ENCODE data around the gene ATP8B2. TPM values are rescaled to one million over a fixed set of nuclear protein-coding genes. Genes with fewer than 3 reads are reported as not detected.
A peak's percentile ranks its signal among the peaks of the same experiment; 100 is the strongest.
"Not testable (repeated sequence)": the region's sequence is repeated elsewhere in the genome, so short reads cannot be mapped to it uniquely, and the experiment has no call there.

Gene ATP8B2
- polyA plus RNA-seq, 10 donors: 20.8 to 30.5 (median 24.8) TPM

DNA sequence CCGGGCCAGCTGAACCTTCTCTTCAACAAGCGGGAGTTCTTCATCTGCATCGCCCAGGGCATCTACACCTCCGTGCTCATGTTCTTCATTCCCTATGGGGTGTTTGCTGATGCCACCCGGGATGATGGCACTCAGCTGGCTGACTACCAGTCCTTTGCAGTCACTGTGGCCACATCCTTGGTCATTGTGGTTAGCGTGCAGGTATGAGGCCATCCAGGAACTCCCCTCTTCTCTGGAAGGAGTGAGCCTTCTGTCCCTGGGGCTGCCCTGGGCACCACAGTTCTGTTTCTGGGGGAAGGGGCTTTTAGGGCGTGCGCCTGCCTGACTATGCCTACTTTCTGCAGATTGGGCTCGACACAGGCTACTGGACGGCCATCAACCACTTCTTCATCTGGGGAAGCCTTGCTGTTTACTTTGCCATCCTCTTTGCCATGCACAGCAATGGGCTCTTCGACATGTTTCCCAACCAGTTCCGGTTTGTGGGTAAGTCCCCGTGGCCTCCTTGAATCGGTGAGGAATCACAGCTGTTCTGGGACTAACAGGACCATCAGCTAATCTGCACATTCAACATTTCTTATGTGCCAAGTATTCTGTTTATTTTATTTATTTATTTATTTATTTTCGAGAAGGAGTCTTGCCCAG lies 21.1 kb downstream of the ATP8B2 start:
- DNase-seq: no peak

DNA sequence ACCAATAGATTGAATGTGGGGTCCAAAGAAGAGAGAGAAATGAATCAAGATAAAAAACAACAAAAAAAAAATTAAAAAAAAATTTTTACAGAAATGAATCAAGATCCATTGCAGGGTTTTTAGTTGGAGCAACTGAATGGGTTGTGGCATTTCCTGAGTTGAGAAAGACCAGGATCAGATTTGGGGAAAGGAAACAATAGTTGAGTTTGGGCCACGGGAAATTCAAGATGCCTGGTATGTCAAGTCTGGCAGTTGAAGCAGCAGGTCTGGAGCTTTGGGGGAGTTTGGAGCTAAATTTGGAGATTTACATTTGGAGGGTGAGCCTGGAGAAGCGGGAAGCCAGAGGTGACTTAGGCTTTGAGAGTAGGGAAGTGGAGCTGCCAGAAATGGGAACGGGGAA lies 22.6 kb downstream of the ATP8B2 start:
- no peak for DNase-seq

DNA sequence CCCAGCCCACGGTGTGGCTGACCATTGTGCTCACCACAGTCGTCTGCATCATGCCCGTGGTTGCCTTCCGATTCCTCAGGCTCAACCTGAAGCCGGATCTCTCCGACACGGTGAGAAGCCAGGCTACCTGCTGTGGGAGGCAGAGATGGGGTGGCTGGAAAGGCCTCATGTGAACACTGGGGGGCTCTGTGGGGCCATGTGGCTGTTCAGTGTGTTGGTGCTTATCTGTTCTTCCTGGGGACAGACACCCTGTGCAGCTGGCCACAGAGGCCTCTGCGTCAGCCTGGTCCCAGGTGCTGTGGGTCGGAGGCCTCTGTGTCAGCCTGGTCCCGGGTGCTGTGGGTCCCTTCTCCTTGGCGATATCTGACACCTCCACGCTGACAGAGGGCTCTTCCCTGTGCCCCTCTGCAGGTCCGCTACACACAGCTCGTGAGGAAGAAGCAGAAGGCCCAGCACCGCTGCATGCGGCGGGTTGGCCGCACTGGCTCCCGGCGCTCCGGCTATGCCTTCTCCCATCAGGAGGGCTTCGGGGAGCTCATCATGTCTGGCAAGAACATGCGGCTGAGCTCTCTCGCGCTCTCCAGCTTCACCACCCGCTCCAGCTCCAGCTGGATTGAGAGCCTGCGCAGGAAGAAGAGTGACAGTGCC lies 23.2 kb downstream of the ATP8B2 start:
- no peak for DNase-seq

DNA sequence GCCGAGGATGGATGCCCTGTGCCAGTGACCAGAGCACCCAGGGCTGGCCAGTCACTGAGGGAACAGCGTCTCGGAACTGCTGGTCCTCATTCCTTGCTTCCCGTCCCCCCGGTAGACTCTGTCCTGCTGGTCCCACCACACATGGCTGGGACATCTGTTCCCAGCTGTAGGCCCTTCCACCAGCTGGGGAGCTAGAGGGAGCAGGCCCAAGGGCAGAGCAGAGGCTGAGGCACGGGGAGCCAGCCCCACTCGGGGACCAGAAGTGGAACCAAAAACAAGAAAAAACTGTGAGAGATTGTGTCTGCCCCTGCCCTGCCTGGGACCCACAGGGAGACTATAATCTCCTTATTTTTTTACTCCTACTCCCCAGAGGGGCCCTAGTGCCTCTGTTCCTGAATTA lies 23.8 kb downstream of the ATP8B2 start:
- no peak for DNase-seq

DNA sequence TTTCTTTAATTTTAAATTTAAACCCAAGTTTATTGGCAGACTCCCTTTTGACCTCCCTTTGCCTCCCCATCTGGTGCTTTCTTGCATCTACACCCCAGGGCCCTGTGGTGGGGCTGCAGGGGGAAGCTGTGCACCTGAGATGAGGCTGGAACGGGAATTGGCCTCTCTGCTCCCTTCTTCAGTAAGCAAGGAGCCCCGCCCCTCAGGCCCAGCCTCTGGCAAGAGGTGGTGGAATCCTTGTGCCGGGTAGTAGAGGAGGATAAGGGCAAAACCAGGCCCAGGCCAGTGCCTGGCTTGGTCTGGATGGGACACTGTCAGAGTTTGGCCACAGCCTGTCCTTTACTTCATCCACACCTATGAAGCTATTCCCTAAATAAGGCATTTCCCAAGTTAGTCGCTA lies 25.1 kb downstream of the ATP8B2 start:
- no peak for DNase-seq

DNA sequence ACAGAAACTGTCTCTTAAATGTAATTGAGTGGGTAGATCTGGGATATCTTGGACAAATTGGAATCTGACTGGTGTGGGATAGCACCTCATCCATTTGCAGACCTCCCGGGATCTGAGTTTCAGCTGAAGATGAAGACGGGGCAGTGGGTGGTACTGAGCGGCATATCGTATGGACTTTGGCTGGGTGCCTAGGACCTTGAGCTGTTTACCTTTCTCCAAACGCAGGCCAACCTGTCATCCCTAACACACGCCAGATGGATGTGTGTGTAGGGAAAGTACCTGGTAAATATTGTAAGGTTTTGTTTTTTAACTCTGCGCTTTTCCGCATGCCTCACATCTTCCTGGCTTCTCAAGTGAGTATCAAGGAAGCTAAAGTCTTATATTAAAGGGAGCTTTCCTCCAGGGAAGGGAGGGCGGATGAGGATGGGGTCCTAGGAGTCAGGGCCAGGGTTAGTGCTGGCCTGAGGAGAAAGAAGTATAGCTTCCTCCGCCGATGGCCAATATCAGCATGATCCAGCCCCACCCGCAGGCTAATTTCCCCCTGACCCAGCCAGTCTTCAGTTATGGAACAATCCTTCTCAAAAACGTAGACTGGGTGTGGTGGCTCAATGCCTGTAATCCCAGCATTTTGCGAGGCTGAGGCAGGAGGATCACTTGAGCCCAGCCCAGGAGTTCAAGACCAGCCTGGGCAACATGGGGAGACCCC lies 26.2 kb downstream of the ATP8B2 start:
- peak in 1 of 3 donors; percentile 23 for DNase-seq

DNA sequence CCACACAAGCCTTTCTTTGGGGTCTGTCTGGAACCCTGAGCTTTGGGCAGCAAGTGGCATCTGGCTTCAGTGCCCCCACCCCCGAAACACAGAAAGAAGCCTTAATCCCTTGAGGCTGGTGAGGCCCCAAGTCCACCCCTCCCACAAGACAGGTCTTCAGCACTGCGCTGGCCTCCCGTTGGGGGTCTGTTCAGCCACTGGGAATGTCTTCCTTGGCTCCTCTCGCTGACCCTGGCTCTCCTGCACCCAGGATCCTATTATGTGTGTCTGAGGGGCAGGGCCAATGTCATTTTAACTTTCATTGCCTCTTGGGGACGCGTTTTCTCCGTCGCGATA lies 26.9 kb downstream of the ATP8B2 start:
- DNase-seq: no peak

DNA sequence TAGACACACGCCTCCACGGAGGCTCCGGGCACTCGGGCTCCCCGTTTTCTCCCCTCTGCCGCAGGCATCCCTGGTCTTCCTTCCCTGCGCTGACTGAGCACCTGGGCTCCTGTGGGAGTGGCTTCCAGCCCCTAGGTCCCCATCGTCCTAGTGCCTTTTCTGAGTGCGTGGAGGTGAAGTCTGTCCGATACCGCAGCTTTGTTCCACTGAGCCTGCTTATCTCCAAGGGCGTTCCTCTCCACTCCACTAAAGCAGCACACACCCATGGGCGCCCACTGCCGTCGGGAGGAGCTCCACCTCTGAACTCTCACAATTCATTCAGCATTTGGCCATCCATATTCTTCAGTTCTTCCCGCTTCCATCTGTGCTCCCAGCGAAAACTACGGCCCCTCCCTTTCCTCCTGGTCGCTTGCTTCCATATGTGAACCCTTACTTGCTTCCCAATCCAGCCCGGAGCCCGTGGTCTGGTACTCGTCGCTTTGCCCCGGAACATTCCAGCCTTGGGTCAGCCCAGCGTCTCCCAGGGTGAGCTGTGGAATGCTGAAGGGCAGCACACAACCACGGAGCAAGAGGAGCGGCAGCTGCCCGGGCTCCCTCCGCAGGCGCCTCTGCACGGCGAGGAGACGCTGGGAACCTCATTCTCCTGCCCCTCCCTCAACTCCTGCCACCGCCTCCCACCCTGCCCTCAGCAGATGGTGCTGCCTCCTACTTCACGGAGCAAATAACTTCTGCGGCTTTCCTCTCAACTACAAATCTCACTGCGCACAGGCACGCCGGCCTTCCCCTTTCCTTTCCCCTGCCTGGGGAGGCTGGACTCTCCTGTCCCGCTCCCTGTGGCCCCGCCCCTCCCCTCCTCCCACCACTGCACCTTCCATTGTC lies 27.5 kb downstream of the ATP8B2 start:
- DNase-seq: peak in 2 of 3 donors; percentile 21 to 67

DNA sequence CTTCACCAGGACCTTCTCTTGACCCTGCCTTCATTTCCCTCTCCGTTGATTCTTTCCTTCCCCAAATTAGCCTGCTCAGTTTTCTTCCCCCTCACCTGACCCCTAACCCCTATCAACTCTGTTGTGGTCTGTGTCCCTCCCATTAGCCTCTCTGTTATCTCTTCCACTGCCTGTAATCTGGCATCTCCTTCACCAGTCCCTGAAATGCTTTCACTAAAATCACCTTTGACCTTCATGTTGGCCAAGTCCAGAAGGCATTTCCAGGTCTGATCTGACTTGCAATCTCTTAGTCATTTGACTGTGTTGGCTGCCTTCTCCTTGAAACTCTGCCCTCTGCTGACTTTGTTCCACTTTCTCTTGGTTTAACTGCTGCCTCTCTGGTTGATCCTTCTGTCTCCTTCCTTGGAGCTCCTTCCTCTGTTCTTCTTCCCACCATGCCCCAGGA lies 28.2 kb downstream of the ATP8B2 start:
- DNase-seq: peak in 1 of 3 donors; percentile 39

DNA sequence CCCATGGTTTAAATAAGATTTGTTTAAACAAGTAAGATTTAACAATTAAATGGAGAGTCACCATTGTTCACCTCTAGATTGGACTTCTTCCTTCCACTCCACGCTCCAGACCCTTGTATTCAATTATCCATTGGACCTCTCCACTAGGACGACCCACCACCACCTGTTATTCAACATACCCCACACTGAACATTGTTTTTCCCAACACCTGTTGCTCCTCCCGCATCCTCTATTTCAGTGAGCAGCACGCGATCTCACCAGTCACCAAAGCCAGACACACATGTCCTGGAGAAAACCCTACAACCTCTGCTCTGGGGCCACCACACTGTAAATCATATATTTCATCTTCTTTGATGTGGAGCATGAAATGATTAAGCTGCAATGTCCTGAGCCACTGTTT lies 28.6 kb downstream of the ATP8B2 start:
- no peak for DNase-seq

DNA sequence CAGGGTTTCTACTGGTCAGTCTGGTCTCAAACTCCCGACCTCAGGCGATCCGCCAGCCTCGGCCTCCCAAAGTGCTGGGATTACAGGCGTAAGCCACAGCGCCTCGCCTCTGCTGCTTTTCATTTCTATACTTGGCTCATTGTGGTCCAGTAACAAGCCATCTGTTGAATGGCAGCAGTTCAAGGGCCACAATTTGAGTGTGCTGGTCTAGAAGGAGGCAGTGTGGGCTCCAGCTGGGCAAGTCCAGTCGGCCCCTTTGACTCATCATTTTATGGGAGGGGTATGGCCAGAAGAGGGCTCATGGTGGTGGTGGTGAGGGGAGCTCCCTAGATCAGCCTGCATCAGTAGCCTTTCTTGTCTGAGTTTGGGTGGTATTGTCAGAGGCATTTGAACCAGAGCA lies 33.2 kb downstream of the ATP8B2 start:
- DNase-seq: no peak

DNA sequence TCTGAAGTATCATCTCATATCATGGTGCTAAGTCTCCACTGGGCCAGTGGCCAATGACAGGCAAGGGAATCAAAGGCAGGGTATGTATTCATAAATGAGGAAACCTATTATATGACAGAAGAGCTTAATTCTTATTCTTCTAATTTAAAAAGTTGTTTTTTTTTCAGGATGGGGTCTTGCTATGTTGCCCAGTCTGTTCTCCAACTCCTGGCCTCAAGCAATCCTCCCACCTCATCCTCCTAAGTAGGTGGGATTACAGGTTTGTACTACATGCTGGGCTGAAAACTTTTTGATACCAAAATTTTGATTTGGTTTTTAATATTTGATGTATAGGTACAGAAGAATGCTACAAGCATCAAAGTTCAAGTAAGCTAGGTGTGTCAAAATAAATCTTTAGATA lies 35.0 kb downstream of the ATP8B2 start:
- DNase-seq: no peak

DNA sequence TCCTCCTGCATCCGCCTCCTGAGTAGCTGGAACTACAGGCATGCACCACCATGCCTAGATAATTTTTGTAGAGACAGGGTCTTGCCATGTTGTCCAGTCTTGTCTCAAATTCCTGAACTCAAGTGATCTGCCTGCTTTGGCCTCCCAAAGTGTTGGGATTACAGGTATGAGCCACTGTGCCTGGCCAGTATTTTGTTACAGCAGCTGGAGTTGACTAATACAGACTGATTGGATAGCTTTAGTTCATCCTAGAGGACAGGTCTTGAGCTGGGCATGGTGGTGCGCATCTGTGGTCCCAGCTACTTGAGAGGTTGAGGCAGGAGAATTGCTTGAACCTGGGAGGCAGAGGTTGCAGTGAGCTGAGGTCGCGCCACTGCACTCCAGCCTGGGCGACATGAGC lies 35.6 kb downstream of the ATP8B2 start:
- DNase-seq: not testable (repeated sequence)

DNA sequence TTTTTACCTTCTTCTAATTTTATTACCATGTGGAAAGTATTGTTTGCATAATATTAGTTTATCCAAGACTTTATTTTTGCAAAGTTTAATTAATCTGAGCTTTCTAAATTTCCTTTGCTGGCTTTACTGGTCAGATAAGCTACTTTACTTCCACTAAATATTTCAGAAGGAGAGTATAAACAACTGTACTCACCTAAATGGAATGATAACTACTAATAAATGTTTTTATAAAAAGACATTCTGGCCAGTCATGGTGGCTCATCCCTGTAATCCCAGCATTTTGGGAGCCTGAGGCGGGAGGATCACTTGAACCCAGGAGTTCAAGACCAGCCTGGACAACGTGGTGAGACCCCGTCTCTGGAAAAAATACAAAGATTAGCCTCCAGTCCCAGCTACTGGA lies 36.0 kb downstream of the ATP8B2 start:
- DNase-seq: no peak

DNA sequence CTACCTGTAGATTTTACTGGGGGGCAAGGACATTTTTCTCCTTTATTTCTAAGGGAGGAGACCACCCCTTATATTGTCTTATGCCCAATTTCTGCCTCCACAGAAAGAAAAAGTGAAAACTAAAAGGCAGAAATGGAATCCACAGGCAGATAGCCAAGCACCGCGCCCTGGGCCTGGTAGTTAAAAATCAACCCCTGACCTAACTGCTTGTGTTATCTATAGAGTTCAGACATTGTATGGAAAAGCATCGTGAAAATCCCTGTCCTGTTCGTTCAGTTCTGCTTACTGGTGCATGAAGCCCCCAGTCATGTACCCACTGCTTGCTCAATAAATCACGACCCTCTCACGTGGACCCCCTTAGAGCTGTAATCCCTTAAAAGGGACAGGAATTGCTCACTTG lies 46.1 kb downstream of the ATP8B2 start:
- no peak for DNase-seq

DNA sequence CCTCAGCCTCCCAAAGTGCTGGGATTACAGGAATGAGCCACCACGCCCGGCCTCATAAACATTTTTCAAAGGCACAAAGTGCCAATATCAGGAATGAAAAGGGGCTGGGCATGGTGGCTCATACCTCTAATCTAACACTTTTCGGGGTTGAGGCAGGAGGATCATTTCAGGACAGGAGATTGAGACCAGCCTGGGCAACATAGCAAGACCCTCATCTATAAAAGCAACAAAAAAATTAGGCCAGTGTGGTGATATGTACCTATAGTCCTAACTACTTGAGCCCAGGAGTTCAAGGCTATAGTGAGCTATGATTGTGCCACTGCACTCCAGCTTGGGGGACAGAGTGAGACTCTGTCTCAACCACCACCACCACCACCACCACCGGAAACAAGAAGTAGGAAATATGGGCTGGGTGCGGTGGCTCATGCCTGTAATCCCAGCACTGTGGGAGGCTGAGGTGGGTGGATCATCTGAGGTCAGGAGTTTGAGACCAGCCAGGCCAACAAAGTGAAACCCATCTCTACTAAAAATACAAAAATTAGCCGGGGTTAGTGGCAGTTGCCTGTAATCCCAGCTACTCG lies 48.5 kb downstream of the ATP8B2 start:
- not testable (repeated sequence) for DNase-seq

DNA sequence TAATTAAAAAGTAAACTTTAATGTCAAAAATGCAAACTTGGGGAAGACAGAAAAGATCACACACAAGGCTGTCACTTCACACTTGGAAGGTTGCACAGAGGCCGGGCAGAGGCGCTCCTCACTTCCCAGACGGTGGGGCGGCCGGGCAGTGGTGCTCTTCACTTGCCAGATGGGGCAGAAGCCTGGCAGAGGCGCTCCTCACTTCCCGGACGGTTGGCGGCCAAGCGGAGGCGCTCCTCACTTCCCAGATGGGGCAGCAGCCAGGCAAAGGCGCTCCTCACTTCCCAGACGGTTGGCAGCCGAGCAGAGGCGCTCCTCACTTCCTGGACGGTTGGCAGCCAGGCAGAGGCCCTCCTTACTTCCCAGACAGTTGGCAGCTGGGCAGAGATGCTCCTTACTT lies 54.0 kb downstream of the ATP8B2 start:
- no peak for DNase-seq

DNA sequence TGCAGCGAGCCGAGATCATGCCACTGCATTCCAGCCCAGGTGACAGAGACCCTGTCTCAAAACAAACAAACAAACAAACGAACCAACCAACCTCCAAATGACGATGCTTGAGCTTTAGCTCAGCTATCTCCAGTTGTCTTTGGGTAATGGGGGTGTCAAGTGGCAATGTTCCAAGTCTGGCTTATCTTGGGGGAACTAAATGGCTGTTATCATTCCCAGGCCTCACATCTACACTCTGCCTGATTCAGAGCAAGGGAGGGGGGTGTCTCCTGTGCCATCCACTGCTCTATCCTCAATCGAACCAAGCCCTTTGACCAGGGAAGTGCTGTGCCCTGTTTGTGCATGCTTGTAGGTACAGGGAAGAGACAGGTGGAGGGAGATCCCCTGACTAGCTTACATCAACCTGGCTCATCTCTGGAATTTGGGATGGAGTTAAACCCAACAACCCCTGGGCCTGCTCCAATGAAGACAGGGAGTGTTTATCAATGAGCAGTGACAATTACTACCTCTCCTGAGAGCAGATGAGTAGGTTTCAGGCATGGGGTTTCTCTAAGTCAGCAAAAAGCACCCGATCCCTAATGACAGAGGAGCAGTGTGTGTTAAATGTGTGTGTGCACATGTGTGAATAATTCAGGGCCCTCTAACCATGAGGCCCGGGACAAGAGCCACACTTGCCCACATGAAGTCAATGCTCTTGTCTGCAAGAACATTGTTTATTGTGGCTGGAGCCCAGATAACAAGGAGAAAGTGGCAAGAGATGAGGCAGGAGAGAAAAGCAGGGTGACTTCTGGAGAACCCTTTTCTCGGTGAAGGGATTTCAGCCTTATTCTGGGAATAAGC lies 59.5 kb downstream of the ATP8B2 start:
- DNase-seq: no peak

DNA sequence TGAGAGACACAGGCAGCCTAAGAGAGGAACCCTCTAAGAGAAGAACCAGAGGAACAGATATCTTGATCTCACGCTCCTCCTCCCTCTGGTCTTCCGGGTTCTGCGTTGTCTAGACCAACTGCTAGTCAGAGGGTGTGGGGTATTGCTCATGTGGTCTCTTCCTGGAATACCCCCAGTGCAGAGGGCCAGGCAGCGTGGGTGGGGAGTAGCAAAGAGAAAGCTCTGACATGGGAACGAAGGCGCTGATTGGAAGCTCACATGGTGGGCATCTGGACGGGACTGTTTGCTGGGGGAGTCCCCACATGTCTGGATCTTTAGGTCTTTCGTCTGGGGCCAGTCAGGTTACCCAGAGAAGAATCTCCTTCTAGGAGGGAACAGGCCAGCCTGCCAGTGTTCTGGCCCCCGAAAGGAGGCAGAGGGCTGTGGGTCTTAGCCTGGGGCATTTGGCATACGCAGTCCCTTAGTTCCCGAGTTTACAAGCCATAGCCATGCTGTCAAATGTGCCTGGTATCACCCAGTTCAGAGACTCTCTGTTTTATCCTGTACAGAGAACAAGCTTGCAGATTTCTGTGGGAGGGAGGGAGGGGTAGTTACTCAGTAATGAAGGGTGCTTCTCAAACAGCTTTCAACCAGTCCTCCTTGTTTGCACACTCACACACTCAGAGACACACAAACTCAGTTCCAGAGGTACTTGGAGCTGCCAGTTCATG lies 61.5 kb downstream of the ATP8B2 start:
- no peak for DNase-seq

DNA sequence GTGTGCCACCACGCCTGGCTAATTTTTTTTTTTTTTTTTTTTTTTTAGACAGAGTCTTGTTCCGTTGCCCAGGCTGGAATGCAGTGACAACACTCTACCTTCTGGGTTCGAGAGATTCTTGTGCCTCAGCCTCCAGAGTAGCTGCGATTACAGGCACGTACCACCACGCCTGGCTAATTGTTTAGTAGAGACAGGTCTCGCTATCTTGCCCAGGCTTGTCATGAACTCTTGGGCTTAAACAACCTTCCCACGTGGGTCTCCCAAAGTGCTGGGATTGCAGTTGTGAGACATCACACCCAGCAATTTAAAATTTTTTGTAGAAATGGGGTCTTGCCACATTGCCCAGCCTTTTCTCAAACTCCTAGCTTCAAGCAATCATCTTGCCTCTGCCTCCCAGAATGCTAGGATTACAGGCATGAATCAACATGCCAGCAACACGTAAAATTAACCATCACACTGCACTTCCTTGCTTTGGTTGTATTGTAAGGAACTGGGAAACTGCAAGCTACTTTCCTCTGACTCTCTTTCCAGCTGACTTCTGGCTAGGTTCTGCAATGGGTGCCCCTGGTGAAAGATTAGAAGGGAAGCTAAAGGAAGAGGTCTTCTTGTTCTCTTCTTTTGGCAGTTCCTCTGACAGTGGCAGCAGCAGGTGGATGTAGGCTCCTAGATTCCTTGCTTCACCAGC lies 65.9 kb downstream of the ATP8B2 start:
- no peak for DNase-seq

Data from muscle of back (tissue), 11 donors.